Measurements from ENCODE around the gene PCDH9. TPM values are rescaled to one million over a fixed set of nuclear protein-coding genes. Genes with fewer than 3 reads are reported as not detected.

PCDH9 gene
- total RNA-seq, 1 donor from 2014 or later, result 3.7 TPM

DNA sequence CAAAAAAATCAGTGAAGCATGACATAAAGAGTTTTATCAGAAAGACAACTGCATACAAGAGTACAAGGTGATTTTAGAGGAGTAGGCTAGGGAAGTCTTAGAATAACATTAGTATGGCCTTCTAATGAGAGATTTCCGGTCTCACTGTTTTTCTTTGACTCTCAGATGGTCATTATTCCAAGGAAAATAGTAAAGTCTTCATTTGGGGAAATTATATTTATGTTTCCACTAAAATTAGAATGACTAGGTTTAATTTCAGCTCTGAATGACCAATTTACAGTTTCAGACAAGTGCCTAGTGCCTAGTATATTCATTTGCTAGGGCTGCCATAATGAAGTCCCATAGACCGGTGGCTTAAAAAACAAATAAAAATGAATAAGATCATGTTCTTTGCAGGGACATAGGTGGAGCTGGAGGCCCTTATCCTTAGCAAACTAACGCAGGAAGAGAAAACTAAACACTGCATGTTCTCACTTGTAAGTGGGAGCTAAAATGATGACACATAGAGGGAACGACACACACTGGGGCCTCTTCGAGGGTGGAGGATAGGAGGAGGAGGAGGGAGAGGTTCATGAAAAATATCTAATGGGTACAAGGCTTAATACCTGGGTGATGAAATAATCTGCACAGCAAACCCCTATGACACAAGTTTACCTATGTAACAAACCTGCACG, 303.1 kb downstream of the PCDH9 start:
- Histone ChIP-seq H3K4me1 (no peaks in the 10 kb centered on the region), H3K4me3 (no peak overlapping the region), H3K27me3 (no peaks in the 10 kb centered on the region), H3K9me3 (no peaks in the 10 kb centered on the region), H3K27ac (no peak overlapping the region), H3K36me3 (no peaks in the 10 kb centered on the region)
- intact Hi-C loops (cut with DNase I), result no loop called here
- TF ChIP-seq, protein P1, sequence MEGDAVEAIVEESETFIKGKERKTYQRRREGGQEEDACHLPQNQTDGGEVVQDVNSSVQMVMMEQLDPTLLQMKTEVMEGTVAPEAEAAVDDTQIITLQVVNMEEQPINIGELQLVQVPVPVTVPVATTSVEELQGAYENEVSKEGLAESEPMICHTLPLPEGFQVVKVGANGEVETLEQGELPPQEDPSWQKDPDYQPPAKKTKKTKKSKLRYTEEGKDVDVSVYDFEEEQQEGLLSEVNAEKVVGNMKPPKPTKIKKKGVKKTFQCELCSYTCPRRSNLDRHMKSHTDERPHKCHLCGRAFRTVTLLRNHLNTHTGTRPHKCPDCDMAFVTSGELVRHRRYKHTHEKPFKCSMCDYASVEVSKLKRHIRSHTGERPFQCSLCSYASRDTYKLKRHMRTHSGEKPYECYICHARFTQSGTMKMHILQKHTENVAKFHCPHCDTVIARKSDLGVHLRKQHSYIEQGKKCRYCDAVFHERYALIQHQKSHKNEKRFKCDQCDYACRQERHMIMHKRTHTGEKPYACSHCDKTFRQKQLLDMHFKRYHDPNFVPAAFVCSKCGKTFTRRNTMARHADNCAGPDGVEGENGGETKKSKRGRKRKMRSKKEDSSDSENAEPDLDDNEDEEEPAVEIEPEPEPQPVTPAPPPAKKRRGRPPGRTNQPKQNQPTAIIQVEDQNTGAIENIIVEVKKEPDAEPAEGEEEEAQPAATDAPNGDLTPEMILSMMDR (IDR thresholded peaks at IDR 0.05), result no peak
- no peak for TF ChIP-seq POLR2A (IDR thresholded peaks at IDR 0.05)
- no peak for TF ChIP-seq POLR2AphosphoS5 (IDR thresholded peaks at IDR 0.05; ENCODE audit: insufficient read depth in 1 of 2, low read depth in 1 of 2)
- no peak for DNase-seq (ENCODE audit: extremely low spot score in 2 of 2)

DNA sequence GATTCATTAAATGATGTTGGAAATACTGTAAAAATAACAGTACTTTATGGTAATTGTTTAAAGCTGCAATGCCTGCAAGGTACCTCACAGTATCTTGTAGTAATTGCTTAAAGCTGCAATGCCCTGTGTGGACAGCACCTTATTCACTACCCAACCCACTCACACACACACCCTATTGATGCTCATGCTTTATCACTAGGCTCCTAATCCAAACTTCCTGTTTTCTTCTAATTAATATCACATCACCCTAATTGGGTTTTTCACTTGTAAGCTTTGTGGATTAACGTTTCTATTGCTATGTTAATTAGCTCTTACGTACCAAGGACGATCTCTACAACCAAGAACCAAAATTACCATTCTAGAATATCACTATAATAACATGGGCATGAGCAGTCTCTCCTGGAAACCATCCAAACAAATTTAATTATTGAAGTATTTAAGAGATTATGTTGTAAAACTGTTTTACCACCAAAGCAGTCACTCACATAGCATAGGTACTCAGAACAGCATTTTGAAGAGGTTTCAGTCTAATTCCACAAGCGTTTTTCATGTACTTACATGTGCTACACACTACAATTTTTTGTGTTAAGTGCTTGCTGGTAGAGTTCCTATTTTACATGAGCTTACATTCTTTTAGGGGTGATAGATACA, 303.8 kb downstream of the PCDH9 start:
- H3K9me3 ChIP-seq, result no peaks in the 10 kb centered on the region
- H3K27me3 ChIP-seq, result no peaks in the 10 kb centered on the region
- TF ChIP-seq, protein P1 (IDR thresholded peaks at IDR 0.05), result no peak
- TF ChIP-seq POLR2A (IDR thresholded peaks at IDR 0.05) (no peak), POLR2AphosphoS5 (IDR thresholded peaks at IDR 0.05; ENCODE audit: insufficient read depth in 1 of 2, low read depth in 1 of 2) (no peak)
- no peaks in the 10 kb centered on the region for H3K4me1 ChIP-seq
- H3K27ac ChIP-seq, result no peak overlapping the region
- intact Hi-C loops (cut with DNase I), result no loop called here
- DNase-seq (ENCODE audit: extremely low spot score in 2 of 2), result no peak
- no peak overlapping the region for H3K4me3 ChIP-seq
- no peaks in the 10 kb centered on the region for H3K36me3 ChIP-seq

DNA sequence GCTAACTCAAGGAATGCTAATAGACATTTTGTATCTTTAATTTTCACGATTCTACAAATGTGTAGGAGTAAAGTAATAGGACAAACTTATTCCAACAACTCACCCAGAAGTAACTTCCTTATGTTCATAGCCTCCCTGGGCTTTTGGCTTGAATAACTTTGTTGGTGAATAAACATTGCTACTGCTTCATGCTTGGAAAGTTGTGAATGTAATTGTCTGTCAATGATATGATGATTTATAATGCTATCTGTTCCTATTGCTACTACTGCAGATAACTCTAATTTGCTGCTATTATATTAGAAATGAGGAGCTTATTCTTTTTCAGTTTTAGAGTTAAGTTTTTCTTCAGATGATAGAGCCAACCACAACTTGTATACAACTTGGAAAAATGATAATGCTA, 307.7 kb downstream of the PCDH9 start:
- Histone ChIP-seq H3K27me3 (no peaks in the 10 kb centered on the region), H3K4me1 (no peaks in the 10 kb centered on the region), H3K9me3 (no peaks in the 10 kb centered on the region), H3K27ac (no peak overlapping the region), H3K36me3 (no peaks in the 10 kb centered on the region), H3K4me3 (no peak overlapping the region)
- intact Hi-C loops (cut with DNase I), result no loop called here
- no peak for DNase-seq (ENCODE audit: extremely low spot score in 2 of 2)
- TF ChIP-seq, protein P1 (IDR thresholded peaks at IDR 0.05), result no peak

DNA sequence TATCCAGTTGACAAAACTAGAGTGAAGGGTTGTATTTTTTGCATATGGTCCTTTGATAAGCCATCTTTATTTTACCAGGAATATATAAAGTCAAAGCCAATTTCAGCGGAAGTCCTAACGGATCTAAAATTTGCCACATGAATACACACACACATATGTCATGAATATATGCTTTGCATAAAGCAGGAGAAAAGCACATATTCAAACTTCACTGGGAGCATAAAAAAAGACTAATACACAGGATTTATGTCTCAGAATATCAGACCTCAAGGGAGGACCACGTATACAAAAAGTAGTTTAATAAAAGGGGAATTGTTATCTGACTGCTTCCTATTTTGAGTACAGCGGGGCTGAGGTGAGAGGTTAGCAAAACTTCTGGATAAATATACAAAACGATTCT, 308.7 kb downstream of the PCDH9 start:
- DNase-seq (ENCODE audit: extremely low spot score in 2 of 2), result no peak
- Histone ChIP-seq H3K4me3 (no peak overlapping the region), H3K27ac (no peak overlapping the region), H3K36me3 (no peaks in the 10 kb centered on the region), H3K9me3 (no peaks in the 10 kb centered on the region), H3K27me3 (no peaks in the 10 kb centered on the region), H3K4me1 (no peaks in the 10 kb centered on the region)
- intact Hi-C loops (cut with DNase I), result no loop called here
- TF ChIP-seq POLR2AphosphoS5 (IDR thresholded peaks at IDR 0.05; ENCODE audit: insufficient read depth in 1 of 2, low read depth in 1 of 2), result no peak

DNA sequence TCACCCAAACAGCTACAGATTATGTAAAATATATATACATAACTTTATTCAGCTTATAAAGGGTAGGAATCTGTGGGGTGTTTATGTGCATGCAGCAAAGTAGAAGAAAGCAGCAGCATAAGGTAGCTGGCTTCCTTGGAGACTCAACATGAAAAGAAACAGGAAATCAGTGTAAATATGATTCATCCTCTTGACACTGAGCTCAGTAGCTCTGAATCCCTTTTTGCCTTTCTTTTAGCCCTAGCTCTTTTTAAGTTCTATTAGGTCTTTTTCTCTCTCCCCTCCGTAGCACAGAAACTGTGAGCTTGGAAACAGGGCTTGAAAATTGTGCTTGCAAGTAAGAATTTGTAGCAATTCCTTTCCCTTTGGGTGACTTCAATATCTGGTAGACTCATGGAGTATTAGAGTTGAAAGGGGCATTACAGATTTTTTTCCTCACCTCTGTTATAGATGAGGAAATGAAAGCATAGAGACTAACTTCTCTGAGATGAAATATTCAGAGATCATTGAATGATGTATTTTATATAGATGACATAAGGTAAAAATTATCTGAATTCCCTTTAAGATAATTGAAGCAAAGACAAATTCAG, 314.4 kb downstream of the PCDH9 start:
- Histone ChIP-seq H3K27me3 (no peaks in the 10 kb centered on the region), H3K9me3 (no peaks in the 10 kb centered on the region), H3K4me1 (no peaks in the 10 kb centered on the region), H3K36me3 (no peaks in the 10 kb centered on the region), H3K4me3 (no peak overlapping the region), H3K27ac (no peak overlapping the region)
- no peak for DNase-seq (ENCODE audit: extremely low spot score in 2 of 2)
- TF ChIP-seq POLR2AphosphoS5 (IDR thresholded peaks at IDR 0.05; ENCODE audit: insufficient read depth in 1 of 2, low read depth in 1 of 2) (no peak), POLR2A (IDR thresholded peaks at IDR 0.05) (no peak)
- TF ChIP-seq, protein P1 (IDR thresholded peaks at IDR 0.05), result no peak
- intact Hi-C loops (cut with DNase I), result no loop called here
